ENCODE measurements around the gene ZSCAN25.
"Not testable (repeated sequence)": the region's sequence is repeated elsewhere in the genome, so short reads cannot be mapped to it uniquely, and the experiment has no call there.

The ZSCAN25 gene

GRCh38 chr7:99625961-99626360 lies 9.2 kb downstream of the ZSCAN25 start:
- Mint-ChIP-seq H3K9me3 (no peaks in the 10 kb centered on the region), H3K27me3 (no peaks in the 10 kb centered on the region), H3K27ac (peak overlapping the region; percentile 99 to 100), H3K4me1 (peaks cover 94% of the 10 kb centered on the region), H3K4me3 (peak overlapping the region; percentile 97 to 100)
- ATAC-seq (no peak), DNase-seq (no peak)

- no peaks in the 10 kb centered on the region for H3K27me3 Mint-ChIP-seq
- H3K4me3 Mint-ChIP-seq: peak overlapping the region; percentile 97 to 100
- ATAC-seq: no peak
- no peak for DNase-seq
- no peaks in the 10 kb centered on the region for H3K9me3 Mint-ChIP-seq
- peaks cover 94% of the 10 kb centered on the region for H3K4me1 Mint-ChIP-seq
- peak overlapping the region; percentile 99 to 100 for H3K27ac Mint-ChIP-seq
Observed at GRCh38 chr7:99626661-99627060, 9.9 kb downstream of the ZSCAN25 start.

GRCh38 chr7:99627513-99627912 lies 10.8 kb downstream of the ZSCAN25 start:
- Mint-ChIP-seq H3K4me3 (no peak overlapping the region), H3K27me3 (no peaks in the 10 kb centered on the region), H3K27ac (no peak overlapping the region), H3K4me1 (peaks cover 94% of the 10 kb centered on the region), H3K9me3 (no peaks in the 10 kb centered on the region)
- ATAC-seq: no peak
- DNase-seq: no peak

GRCh38 chr7:99628471-99629465 lies 12.0 kb downstream of the ZSCAN25 start:
- H3K27me3 Mint-ChIP-seq: no peaks in the 10 kb centered on the region
- H3K4me1 Mint-ChIP-seq: peaks cover 92% of the 10 kb centered on the region
- DNase-seq (no peak), ATAC-seq (no peak)
- H3K27ac Mint-ChIP-seq: peak overlapping the region in 1 of 2 donors; percentile 7
- H3K4me3 Mint-ChIP-seq: peak overlapping the region; percentile 9
- no peaks in the 10 kb centered on the region for H3K9me3 Mint-ChIP-seq

- no peak for ATAC-seq
- H3K4me1 Mint-ChIP-seq: peaks cover 86% of the 10 kb centered on the region
- H3K27me3 Mint-ChIP-seq: no peaks in the 10 kb centered on the region
- no peak overlapping the region for H3K4me3 Mint-ChIP-seq
- DNase-seq: no peak
- peak overlapping the region in 1 of 2 donors; percentile 74 for H3K27ac Mint-ChIP-seq
- H3K9me3 Mint-ChIP-seq: no peaks in the 10 kb centered on the region
Observed at GRCh38 chr7:99629643-99630042, 12.9 kb downstream of the ZSCAN25 start.

GRCh38 chr7:99631295-99632109 lies 14.8 kb downstream of the ZSCAN25 start:
- DNase-seq (peak; percentile 67 to 79), ATAC-seq (peak; percentile 98)
- H3K27ac Mint-ChIP-seq: peak overlapping the region; percentile 92 to 95
- H3K9me3 Mint-ChIP-seq: no peaks in the 10 kb centered on the region
- peaks cover 82% of the 10 kb centered on the region for H3K4me1 Mint-ChIP-seq
- peak overlapping the region; percentile 38 to 77 for H3K4me3 Mint-ChIP-seq
- no peaks in the 10 kb centered on the region for H3K27me3 Mint-ChIP-seq

- Mint-ChIP-seq H3K27ac (peak overlapping the region; percentile 89 to 93), H3K4me1 (peaks cover 89% of the 10 kb centered on the region), H3K4me3 (peak overlapping the region; percentile 56 to 70)
- not testable (repeated sequence) for DNase-seq, H3K9me3 Mint-ChIP-seq, H3K27me3 Mint-ChIP-seq
- ATAC-seq: peak; percentile 96
Observed at GRCh38 chr7:99637414-99637813, 20.7 kb downstream of the ZSCAN25 start.

- Mint-ChIP-seq H3K27me3 (no peaks in the 10 kb centered on the region), H3K4me3 (no peak overlapping the region), H3K27ac (peak overlapping the region in 1 of 2 donors; percentile 19), H3K4me1 (peaks cover 88% of the 10 kb centered on the region), H3K9me3 (peaks cover 7 to 10% of the 10 kb centered on the region in 2 donors)
- ATAC-seq: no peak
- DNase-seq: no peak
Observed at GRCh38 chr7:99638731-99639130, 22.0 kb downstream of the ZSCAN25 start.

- Mint-ChIP-seq H3K27ac (peak overlapping the region in 1 of 2 donors; percentile 19), H3K4me3 (no peak overlapping the region), H3K27me3 (no peaks in the 10 kb centered on the region), H3K9me3 (peaks cover 7 to 10% of the 10 kb centered on the region in 2 donors), H3K4me1 (peaks cover 86% of the 10 kb centered on the region)
- ATAC-seq (no peak), DNase-seq (no peak)
Observed at GRCh38 chr7:99639267-99639666, 22.5 kb downstream of the ZSCAN25 start.

GRCh38 chr7:99642027-99642426 lies 25.3 kb downstream of the ZSCAN25 start:
- Mint-ChIP-seq H3K4me1 (peaks cover 67% of the 10 kb centered on the region), H3K27me3 (no peaks in the 10 kb centered on the region), H3K4me3 (peak overlapping the region in 1 of 2 donors; percentile 9), H3K9me3 (peaks cover 7 to 10% of the 10 kb centered on the region in 2 donors), H3K27ac (peak overlapping the region in 1 of 2 donors; percentile 4)
- ATAC-seq (peak; percentile 30), DNase-seq (no peak)

- ATAC-seq (no peak), DNase-seq (no peak)
- peaks cover 7 to 10% of the 10 kb centered on the region in 2 donors for H3K9me3 Mint-ChIP-seq
- H3K4me1 Mint-ChIP-seq: peaks cover 58% of the 10 kb centered on the region
- H3K27me3 Mint-ChIP-seq: no peaks in the 10 kb centered on the region
- H3K27ac Mint-ChIP-seq: no peak overlapping the region
- no peak overlapping the region for H3K4me3 Mint-ChIP-seq
Observed at GRCh38 chr7:99643464-99643863, 26.7 kb downstream of the ZSCAN25 start.

GRCh38 chr7:99644431-99644830 lies 27.7 kb downstream of the ZSCAN25 start:
- H3K4me1 Mint-ChIP-seq: peaks cover 55% of the 10 kb centered on the region
- DNase-seq (no peak), ATAC-seq (no peak)
- no peak overlapping the region for H3K27ac Mint-ChIP-seq
- H3K4me3 Mint-ChIP-seq: no peak overlapping the region
- H3K9me3 Mint-ChIP-seq: peaks cover 7 to 10% of the 10 kb centered on the region in 2 donors
- no peaks in the 10 kb centered on the region for H3K27me3 Mint-ChIP-seq

- Mint-ChIP-seq H3K4me3 (no peak overlapping the region), H3K9me3 (peaks cover 4 to 10% of the 10 kb centered on the region in 2 donors), H3K27me3 (no peaks in the 10 kb centered on the region), H3K27ac (no peak overlapping the region), H3K4me1 (peaks cover 44% of the 10 kb centered on the region)
- DNase-seq (no peak), ATAC-seq (no peak)
Observed at GRCh38 chr7:99645590-99645989, 28.8 kb downstream of the ZSCAN25 start.

- H3K27ac Mint-ChIP-seq: no peak overlapping the region
Observed at GRCh38 chr7:99648843-99649242, 32.1 kb downstream of the ZSCAN25 start.

GRCh38 chr7:99651290-99651689 lies 34.5 kb downstream of the ZSCAN25 start:
- H3K27ac Mint-ChIP-seq: no peak overlapping the region
- H3K4me1 Mint-ChIP-seq: peaks cover 13% of the 10 kb centered on the region
- H3K4me3 Mint-ChIP-seq: no peak overlapping the region
- H3K27me3 Mint-ChIP-seq: no peaks in the 10 kb centered on the region
- ATAC-seq (no peak), DNase-seq (no peak)
- no peaks in the 10 kb centered on the region for H3K9me3 Mint-ChIP-seq

More at GRCh38 chr7:99648843-99649242, 32.1 kb downstream of the ZSCAN25 start:
- Mint-ChIP-seq H3K4me3 (no peak overlapping the region), H3K4me1 (peaks cover 13% of the 10 kb centered on the region), H3K27me3 (no peaks in the 10 kb centered on the region), H3K9me3 (no peaks in the 10 kb centered on the region)
- ATAC-seq (peak; percentile 89), DNase-seq (no peak)

All from stimulated activated naive CD8-positive, alpha-beta T cell treated with anti-CD3 and anti-CD28 coated beads, Interleukin-15, amount 100 ng/mL, for 72 hours (primary cell).